HepG2 (cell line): Measurements from ENCODE around the gene KCNT1. TPM values are rescaled to one million over a fixed set of nuclear protein-coding genes. Genes with fewer than 3 reads are reported as not detected.

Experiments
- ATAC-seq: fragments of 200-7000 bp; cut with Tn5 transposase; 3 replicates; pipeline ENCODE4 v1.9.1; 2020; ENCODE audit warnings: mild to moderate bottlenecking, moderate library complexity
- BruUV-seq: library from RNA; stranded (reverse); fragments of 400-500 nt; replicated peaks from 2 replicates; lab custom pipeline; 2021; lab: Mats Ljungman, UMichigan
- CTCF ChIA-PET: fragments of 300-600 bp; formaldehyde crosslinking; extraction: SDS; loops from one replicate; lab custom pipeline; 2021; ENCODE audit warnings: low total read pairs, inconsistent platforms, low intra/inter-chr PET ratio; lab: Yijun Ruan, JAX
- POLR2A ChIA-PET: fragments of 350-600 bp; sonication (Branson Sonifier 250); formaldehyde crosslinking; loops from one replicate; lab custom pipeline; 2020; ENCODE audit warnings: antibody characterized with exemption, inconsistent platforms; lab: Yijun Ruan, JAX
- DNase-seq: peaks from one replicate; pipeline ENCODE4 v3.0.0-alpha.2; 2015; ENCODE audit warnings: low spot score
- FAIRE-seq: peaks from 3 replicates; lab custom pipeline; 2011; peaks lifted over from hg19 to GRCh38; lab: Jason Lieb, UNC
- H2AFZ ChIP-seq: one replicate; pipeline ENCODE4 v1.6.1; 2011; ENCODE audit warnings: low read length, inconsistent platforms
- H3K27ac ChIP-seq: fragments of 300-600 bp; 3 replicates; pipeline ENCODE4 v1.8.0; 2011; ENCODE audit warnings: mixed run types, mild to moderate bottlenecking, mixed read lengths, low read length, inconsistent platforms; ENCODE audit not compliant: insufficient read depth; ENCODE audit errors: extremely low read length
- H3K27me3 ChIP-seq, 2 experiments: fragments of 200-600 bp in 1 of 2; 2 replicates in 1 of 2; 3 replicates in 1 of 2; pipeline versions ENCODE4 v1.6.0 to v1.8.0; 2011; ENCODE audit warnings: low read length in 2 of 2, mild to moderate bottlenecking in 2 of 2, moderate library complexity in 2 of 2, inconsistent platforms in 1 of 2; ENCODE audit not compliant: insufficient read depth in 2 of 2, control insufficient read depth in 1 of 2
- H3K36me3 ChIP-seq, 2 experiments: fragments of 200-600 bp in 1 of 2; replicated peaks in 1 of 2; 2 replicates in 1 of 2; 3 replicates in 1 of 2; pipeline versions ENCODE4 v1.5.1 to v1.8.0; 2011; ENCODE audit warnings: low read length in 2 of 2, inconsistent platforms in 1 of 2; ENCODE audit not compliant: insufficient read depth in 2 of 2, control insufficient read depth in 1 of 2
- H3K4me1 ChIP-seq: 2 replicates; pipeline ENCODE4 v1.5.1; 2012; ENCODE audit warnings: low read length, inconsistent platforms; ENCODE audit not compliant: insufficient read depth
- H3K4me2 ChIP-seq: 2 replicates; pipeline ENCODE4 v1.6.0; 2011; ENCODE audit warnings: low read depth, low read length, inconsistent platforms
- H3K4me3 ChIP-seq, 3 experiments: fragments of 200-600 bp in 1 of 3; sonication (generic), shearing (Covaris generic) in 1 of 3; replicated peaks in 1 of 3; 2 replicates each; pipeline ENCODE4 v1.5.1; 2011 to 2016; ENCODE audit warnings: low read length in 3 of 3, inconsistent platforms in 2 of 3, low read depth in 2 of 3, mild to moderate bottlenecking in 2 of 3, control low read depth in 1 of 3, mixed read lengths in 1 of 3; ENCODE audit not compliant: insufficient read depth in 1 of 3
- H3K79me2 ChIP-seq: one replicate; pipeline ENCODE4 v1.6.1; 2011; ENCODE audit warnings: low read length, inconsistent platforms; ENCODE audit not compliant: insufficient read depth
- H3K9ac ChIP-seq: 2 replicates; pipeline ENCODE4 v1.6.0; 2011; ENCODE audit warnings: mild to moderate bottlenecking, low read depth, low read length, inconsistent platforms; ENCODE audit not compliant: insufficient read depth
- H3K9me3 ChIP-seq: 2 replicates; pipeline ENCODE4 v1.5.1; 2012; ENCODE audit warnings: mild to moderate bottlenecking, low read length
- H4K20me1 ChIP-seq: 2 replicates; pipeline ENCODE4 v1.6.0; 2011; ENCODE audit warnings: inconsistent platforms, mild to moderate bottlenecking, low read length, moderate library complexity; ENCODE audit not compliant: insufficient read depth
- ARID2 ChIP-seq: sonication (generic); formaldehyde crosslinking; IDR thresholded peaks from 2 replicates; pipeline ENCODE4 v1.8.1; 2022; ENCODE audit warnings: mild to moderate bottlenecking, missing genetic modification reagents, borderline replicate concordance
- FOXK2 ChIP-seq: fragments of 450-650 bp; IDR thresholded peaks from 2 replicates; pipeline ENCODE4 v1.6.1; 2016
- HNRNPLL ChIP-seq: fragments of 200-400 bp; formaldehyde crosslinking; IDR thresholded peaks from 2 replicates; pipeline ENCODE4 v1.6.1; 2017; ENCODE audit warnings: mild to moderate bottlenecking, low read depth, low read length; ENCODE audit not compliant: poor library complexity, severe bottlenecking
- RORA ChIP-seq: sonication (generic); formaldehyde crosslinking; IDR thresholded peaks from 2 replicates; pipeline ENCODE4 v1.5.0; 2020; ENCODE audit warnings: mild to moderate bottlenecking, missing genetic modification reagents, moderate library complexity
- SALL2 ChIP-seq: sonication (generic); formaldehyde crosslinking; IDR thresholded peaks from 2 replicates; pipeline ENCODE4 v1.8.1; 2023; ENCODE audit warnings: mild to moderate bottlenecking, missing genetic modification reagents, inconsistent platforms
- SIN3A ChIP-seq: IDR thresholded peaks from 2 replicates; pipeline ENCODE4 v1.6.1; 2011; ENCODE audit warnings: low read depth, mild to moderate bottlenecking, control low read depth, low read length, borderline replicate concordance
- SMAD3 ChIP-seq: sonication (generic); formaldehyde crosslinking; IDR thresholded peaks from 2 replicates; pipeline ENCODE4 v1.4.0; 2020; ENCODE audit warnings: missing genetic modification reagents
- SSRP1 ChIP-seq: IDR thresholded peaks from 2 replicates; pipeline ENCODE4 v1.6.1; 2016; ENCODE audit warnings: control low read depth
- SUZ12 ChIP-seq: fragments of 150-350 bp; IDR thresholded peaks from 2 replicates; pipeline ENCODE4 v1.6.1; 2014; ENCODE audit warnings: low read depth, low read length
- TP53 ChIP-seq: sonication (generic); formaldehyde crosslinking; conservative IDR thresholded peaks from 2 replicates; pipeline ENCODE4 v1.4.0; 2020; ENCODE audit warnings: missing genetic modification reagents
- XBP1 ChIP-seq: sonication (generic); formaldehyde crosslinking; IDR thresholded peaks from 2 replicates; pipeline ENCODE4 v1.5.0; 2020; ENCODE audit warnings: missing genetic modification reagents
- ZNF451 ChIP-seq: sonication (generic); formaldehyde crosslinking; IDR thresholded peaks from 2 replicates; pipeline ENCODE4 v1.5.0; 2020; ENCODE audit warnings: mild to moderate bottlenecking, missing genetic modification reagents
- ZNF605 ChIP-seq: sonication (generic); formaldehyde crosslinking; IDR thresholded peaks from 2 replicates; pipeline ENCODE4 v1.8.0; 2022; ENCODE audit warnings: mild to moderate bottlenecking, missing genetic modification reagents
- ZNF607 ChIP-seq: sonication (generic); formaldehyde crosslinking; IDR thresholded peaks from 2 replicates; pipeline ENCODE4 v1.5.1; 2020; ENCODE audit warnings: missing genetic modification reagents, mild to moderate bottlenecking, borderline replicate concordance
- WGBS: methylation state at CpG from one replicate; pipeline ENCODE4 v1.1.6; 2017; ENCODE audit warnings: low lambda C conversion rate; 5-methylcytosine and 5-hydroxymethylcytosine counted together
- in situ Hi-C: cut with HindIII; loops from 2 replicates; pipeline ENCODE4 v1.10.0; 2017; ENCODE audit warnings: low pct_unique_long_range_greater_than_20kb; ENCODE audit not compliant: extremely low pct_ligation_motif_present
- intact Hi-C: fragments of 100-400 bp; cut with micrococcal nuclease; formaldehyde crosslinking; loops from one replicate; pipeline ENCODE4 v1.10.0; 2022; ENCODE audit not compliant: unreplicated experiment
- polyA plus RNA-seq, 8 experiments: library from polyadenylated mRNA; depleted of rRNA in 3 of 8; stranded (reverse) in 7 of 8; unstranded in 1 of 8; fragments of >200 nt; fragmentation: Illumina TruSeq in 4 of 8; extraction: Trizol in 4 of 8; gene quantifications; 2 replicates each; pipeline versions ENCODE4 v1.2.1 to v1.2.3, GENCODE V29; 2011 to 2016; ENCODE audit warnings: low read depth in 4 of 8, missing spikeins in 1 of 8, mixed read lengths in 1 of 8; ENCODE audit not compliant: insufficient read depth in 1 of 8
- total RNA-seq, 5 experiments: library from RNA; depleted of rRNA; stranded (reverse); fragments of >200 nt; fragmentation: Illumina TruSeq; extraction: Trizol; gene quantifications; 2 replicates each; pipeline ENCODE4 v1.2.3, GENCODE V29; 2016; ENCODE audit warnings: low read depth in 1 of 5
- TF ChIP-seq, protein P1 (sequence below): IDR thresholded peaks from 2 replicates; pipeline ENCODE4 v1.6.1; 2016; ENCODE audit warnings: missing compliant biosample characterization, missing genetic modification reagents, borderline replicate concordance
- TF ChIP-seq, protein P2 (sequence below): fragments of 450-650 bp; IDR thresholded peaks from 2 replicates; pipeline ENCODE4 v1.6.1; 2017

The KCNT1 gene
- total and polyA plus RNA-seq, 2 of the 13 experiments (the other 11 are each of a cell fraction or from before 2014, with no cell fraction given) = not detected

DNA sequence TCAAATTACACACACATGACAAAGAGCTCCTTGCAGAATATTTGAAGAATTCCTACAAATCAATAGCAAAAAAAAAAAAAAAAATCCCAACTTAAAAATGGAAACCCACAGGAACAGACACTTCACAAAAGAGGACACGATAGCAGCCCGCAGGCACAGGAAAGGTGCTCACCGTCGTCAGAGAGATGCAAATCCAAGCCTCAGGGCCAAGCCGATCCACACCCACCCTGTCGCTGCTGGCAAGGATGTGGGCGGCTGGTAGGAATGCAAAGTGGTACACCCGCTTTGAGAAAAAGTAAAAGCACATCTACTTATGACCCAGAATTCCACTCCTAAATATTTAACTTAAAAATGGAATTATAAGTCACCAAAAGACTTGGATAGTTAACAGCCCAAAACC, 28.0 kb upstream of the KCNT1 start:
- ATAC-seq (no peak), FAIRE-seq (no peak), DNase-seq (no peak)
- no peaks in the 10 kb centered on the region for H3K79me2 ChIP-seq
- intact Hi-C loops (no loop called here), in situ Hi-C loops (no loop called here)
- no peak overlapping the region for H3K27ac ChIP-seq
- 41% methylated on average over 8 of the region's 8 CpGs for WGBS
- H3K4me1 ChIP-seq = no peaks in the 10 kb centered on the region
- no peak overlapping the region for H3K4me3 ChIP-seq
- BruUV-seq = no TSS peak
- H2AFZ ChIP-seq = no peak overlapping the region
- CTCF ChIA-PET = no interaction called here
- 0 out of 2 replicates have a peak, but pooled peaks cover 2% of the 10 kb centered on the region for H4K20me1 ChIP-seq
- TF ChIP-seq SUZ12 (no peak), SSRP1 (no peak), SMAD3 (no peak), HNRNPLL (no peak), TP53 (CRISPR knock-in tag) (no peak), SIN3A (no peak), FOXK2 (no peak), ZNF605 (CRISPR knock-in tag) (no peak), XBP1 (CRISPR knock-in tag) (no peak), ZNF607 (CRISPR knock-in tag) (no peak), ARID2 (no peak), ZNF451 (CRISPR knock-in tag) (no peak), RORA (CRISPR knock-in tag) (no peak), SALL2 (CRISPR knock-in tag) (no peak)
- TF ChIP-seq, protein P1, sequence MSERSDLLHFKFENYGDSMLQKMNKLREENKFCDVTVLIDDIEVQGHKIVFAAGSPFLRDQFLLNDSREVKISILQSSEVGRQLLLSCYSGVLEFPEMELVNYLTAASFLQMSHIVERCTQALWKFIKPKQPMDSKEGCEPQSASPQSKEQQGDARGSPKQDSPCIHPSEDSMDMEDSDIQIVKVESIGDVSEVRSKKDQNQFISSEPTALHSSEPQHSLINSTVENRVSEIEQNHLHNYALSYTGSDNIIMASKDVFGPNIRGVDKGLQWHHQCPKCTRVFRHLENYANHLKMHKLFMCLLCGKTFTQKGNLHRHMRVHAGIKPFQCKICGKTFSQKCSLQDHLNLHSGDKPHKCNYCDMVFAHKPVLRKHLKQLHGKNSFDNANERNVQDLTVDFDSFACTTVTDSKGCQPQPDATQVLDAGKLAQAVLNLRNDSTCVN = no peak
- TF ChIP-seq, protein P2, sequence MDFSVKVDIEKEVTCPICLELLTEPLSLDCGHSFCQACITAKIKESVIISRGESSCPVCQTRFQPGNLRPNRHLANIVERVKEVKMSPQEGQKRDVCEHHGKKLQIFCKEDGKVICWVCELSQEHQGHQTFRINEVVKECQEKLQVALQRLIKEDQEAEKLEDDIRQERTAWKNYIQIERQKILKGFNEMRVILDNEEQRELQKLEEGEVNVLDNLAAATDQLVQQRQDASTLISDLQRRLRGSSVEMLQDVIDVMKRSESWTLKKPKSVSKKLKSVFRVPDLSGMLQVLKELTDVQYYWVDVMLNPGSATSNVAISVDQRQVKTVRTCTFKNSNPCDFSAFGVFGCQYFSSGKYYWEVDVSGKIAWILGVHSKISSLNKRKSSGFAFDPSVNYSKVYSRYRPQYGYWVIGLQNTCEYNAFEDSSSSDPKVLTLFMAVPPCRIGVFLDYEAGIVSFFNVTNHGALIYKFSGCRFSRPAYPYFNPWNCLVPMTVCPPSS = no peak
- H3K36me3 ChIP-seq = no peaks in the 10 kb centered on the region
- H3K4me2 ChIP-seq = no peak overlapping the region
- POLR2A ChIA-PET = no interaction called here
- peaks cover 5 to 39% of the 10 kb centered on the region in 2 experiments; a peak in 4 of 5 replicates for H3K27me3 ChIP-seq
- no peak overlapping the region for H3K9ac ChIP-seq
- no peaks in the 10 kb centered on the region for H3K9me3 ChIP-seq
